ENCODE data around the gene PTPRE. TPM values are rescaled to one million over a fixed set of nuclear protein-coding genes. Genes with fewer than 3 reads are reported as not detected.

PTPRE gene
- total RNA-seq, 1 experiment from 2014 or later = 12.3 TPM

DNA sequence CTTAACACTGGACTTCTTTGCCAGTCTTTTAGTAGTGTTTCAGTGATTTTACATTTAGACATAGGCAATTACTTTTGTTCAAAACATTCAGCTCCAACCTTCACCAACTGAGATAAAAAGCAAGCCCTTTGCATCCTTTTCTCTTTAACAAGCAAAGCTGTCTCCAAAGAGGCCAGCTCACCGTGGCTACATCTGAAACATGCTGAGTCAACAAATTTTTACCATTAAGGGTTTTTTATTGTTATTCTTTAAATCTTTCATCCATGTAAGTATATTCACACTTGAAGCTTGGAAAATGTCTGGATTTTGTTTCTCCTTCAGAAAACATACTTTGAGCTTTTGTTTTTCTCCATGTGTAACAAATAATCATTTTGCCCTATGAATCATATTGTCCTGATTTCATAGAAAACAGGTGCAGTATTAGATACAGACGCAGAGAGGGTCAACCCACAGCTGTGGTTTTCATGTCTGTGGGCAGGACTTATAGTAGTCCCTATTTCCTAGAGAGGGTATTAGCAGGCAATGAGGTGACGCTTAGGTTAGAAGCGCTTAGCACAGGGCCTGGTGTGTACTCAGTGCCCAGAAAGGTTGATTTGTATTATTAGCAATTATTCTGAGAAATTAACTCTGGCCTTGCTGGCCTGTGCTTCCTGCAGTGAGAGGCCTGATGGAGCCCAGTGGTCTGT is 119.9 kb downstream of the PTPRE start:
- Histone ChIP-seq H3K9me2 (ENCODE audit: insufficient read depth) (no peaks in the 10 kb centered on the region), H3K36me3 (ENCODE audit: control insufficient read depth in 1 of 2, insufficient read depth in 2 of 2, low read length in 2 of 2) (no peaks in the 10 kb centered on the region)
- no peak for ATAC-seq

DNA sequence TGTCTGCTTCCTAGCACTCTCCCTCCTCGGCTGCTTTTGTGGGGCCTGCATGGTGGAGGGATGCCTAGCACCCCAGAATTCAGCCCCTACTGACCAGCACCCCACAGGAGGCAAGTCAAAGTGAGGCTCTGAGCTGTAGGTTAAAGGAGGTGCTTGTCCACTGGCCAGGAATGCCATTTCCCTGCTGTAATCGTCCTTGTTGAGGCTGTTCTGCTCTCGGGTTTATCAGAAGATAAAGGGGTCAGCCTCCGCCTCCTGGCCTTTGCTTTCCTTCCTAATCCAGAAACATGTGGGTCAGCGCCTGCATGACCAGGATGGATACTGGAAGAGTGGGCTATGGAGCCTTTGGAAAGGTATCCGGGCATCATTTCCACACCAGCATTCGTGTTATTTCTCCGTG is 120.4 kb downstream of the PTPRE start:
- no peak overlapping the region for H2AFZ ChIP-seq (ENCODE audit: low read depth, low read length, poor library complexity, severe bottlenecking)
- H3K79me2 ChIP-seq (ENCODE audit: insufficient read depth, low read length) = no peaks in the 10 kb centered on the region
- 0 out of 4 replicates have a peak, but pooled peaks cover 0 to 3% of the 10 kb centered on the region in 2 experiments for H3K4me1 ChIP-seq (ENCODE audit: control insufficient read depth in 1 of 2, insufficient read depth in 2 of 2, low read length in 2 of 2)
- no peak for ATAC-seq
- H3K36me3 ChIP-seq (ENCODE audit: control insufficient read depth in 1 of 2, insufficient read depth in 2 of 2, low read length in 2 of 2) = no peaks in the 10 kb centered on the region
- TF ChIP-seq ZFX (IDR thresholded peaks at IDR 0.05) (no peak), CBX3 (IDR thresholded peaks at IDR 0.05; ENCODE audit: low read depth) (no peak)
- TF ChIP-seq, protein P1, sequence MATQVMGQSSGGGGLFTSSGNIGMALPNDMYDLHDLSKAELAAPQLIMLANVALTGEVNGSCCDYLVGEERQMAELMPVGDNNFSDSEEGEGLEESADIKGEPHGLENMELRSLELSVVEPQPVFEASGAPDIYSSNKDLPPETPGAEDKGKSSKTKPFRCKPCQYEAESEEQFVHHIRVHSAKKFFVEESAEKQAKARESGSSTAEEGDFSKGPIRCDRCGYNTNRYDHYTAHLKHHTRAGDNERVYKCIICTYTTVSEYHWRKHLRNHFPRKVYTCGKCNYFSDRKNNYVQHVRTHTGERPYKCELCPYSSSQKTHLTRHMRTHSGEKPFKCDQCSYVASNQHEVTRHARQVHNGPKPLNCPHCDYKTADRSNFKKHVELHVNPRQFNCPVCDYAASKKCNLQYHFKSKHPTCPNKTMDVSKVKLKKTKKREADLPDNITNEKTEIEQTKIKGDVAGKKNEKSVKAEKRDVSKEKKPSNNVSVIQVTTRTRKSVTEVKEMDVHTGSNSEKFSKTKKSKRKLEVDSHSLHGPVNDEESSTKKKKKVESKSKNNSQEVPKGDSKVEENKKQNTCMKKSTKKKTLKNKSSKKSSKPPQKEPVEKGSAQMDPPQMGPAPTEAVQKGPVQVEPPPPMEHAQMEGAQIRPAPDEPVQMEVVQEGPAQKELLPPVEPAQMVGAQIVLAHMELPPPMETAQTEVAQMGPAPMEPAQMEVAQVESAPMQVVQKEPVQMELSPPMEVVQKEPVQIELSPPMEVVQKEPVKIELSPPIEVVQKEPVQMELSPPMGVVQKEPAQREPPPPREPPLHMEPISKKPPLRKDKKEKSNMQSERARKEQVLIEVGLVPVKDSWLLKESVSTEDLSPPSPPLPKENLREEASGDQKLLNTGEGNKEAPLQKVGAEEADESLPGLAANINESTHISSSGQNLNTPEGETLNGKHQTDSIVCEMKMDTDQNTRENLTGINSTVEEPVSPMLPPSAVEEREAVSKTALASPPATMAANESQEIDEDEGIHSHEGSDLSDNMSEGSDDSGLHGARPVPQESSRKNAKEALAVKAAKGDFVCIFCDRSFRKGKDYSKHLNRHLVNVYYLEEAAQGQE (IDR thresholded peaks at IDR 0.05; ENCODE audit: low read depth) = no peak
- TF ChIP-seq, protein P2, sequence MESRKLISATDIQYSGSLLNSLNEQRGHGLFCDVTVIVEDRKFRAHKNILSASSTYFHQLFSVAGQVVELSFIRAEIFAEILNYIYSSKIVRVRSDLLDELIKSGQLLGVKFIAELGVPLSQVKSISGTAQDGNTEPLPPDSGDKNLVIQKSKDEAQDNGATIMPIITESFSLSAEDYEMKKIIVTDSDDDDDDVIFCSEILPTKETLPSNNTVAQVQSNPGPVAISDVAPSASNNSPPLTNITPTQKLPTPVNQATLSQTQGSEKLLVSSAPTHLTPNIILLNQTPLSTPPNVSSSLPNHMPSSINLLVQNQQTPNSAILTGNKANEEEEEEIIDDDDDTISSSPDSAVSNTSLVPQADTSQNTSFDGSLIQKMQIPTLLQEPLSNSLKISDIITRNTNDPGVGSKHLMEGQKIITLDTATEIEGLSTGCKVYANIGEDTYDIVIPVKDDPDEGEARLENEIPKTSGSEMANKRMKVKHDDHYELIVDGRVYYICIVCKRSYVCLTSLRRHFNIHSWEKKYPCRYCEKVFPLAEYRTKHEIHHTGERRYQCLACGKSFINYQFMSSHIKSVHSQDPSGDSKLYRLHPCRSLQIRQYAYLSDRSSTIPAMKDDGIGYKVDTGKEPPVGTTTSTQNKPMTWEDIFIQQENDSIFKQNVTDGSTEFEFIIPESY (IDR thresholded peaks at IDR 0.05; ENCODE audit: extremely low read depth, insufficient replicate concordance, low read length) = no peak
- ChIA-PET POLR2A (no interaction called here), CTCF (interaction anchor here (1.0 to 1.4 kb wide), 2 partner anchors 8 to 42 kb away, joined by 3 to 8 read pairs; no protein-coding TSS in a partner anchor), RAD21 (ENCODE audit: low non-redundant PET in 1 of 2, low total read pairs in 2 of 2, uncharacterized antibody in 2 of 2, unreplicated experiment in 2 of 2) (no interaction called here)
- no peak overlapping the region for H3K27ac ChIP-seq (ENCODE audit: low read depth, low read length)
- H3K4me2 ChIP-seq (ENCODE audit: low read length) = no peak overlapping the region
- no peaks in the 10 kb centered on the region for H3K27me3 ChIP-seq (ENCODE audit: insufficient read depth, low read length)
- no peaks in the 10 kb centered on the region for H4K20me1 ChIP-seq (ENCODE audit: insufficient read depth)
- intact Hi-C loops (cut with micrococcal nuclease) = no loop called here
- H3K4me3 ChIP-seq (replicated peaks in 1 of 2; ENCODE audit: low read depth in 1 of 2, low read length in 2 of 2) = no peak overlapping the region
- H3K9ac ChIP-seq (ENCODE audit: low read length) = no peak overlapping the region
- BruUV-seq (replicated peaks) = no TSS peak
- DNase-seq (ENCODE audit: low read depth, low spot score) = no peak
- no peaks in the 10 kb centered on the region for H3K9me3 ChIP-seq (ENCODE audit: control insufficient read depth in 1 of 2, insufficient read depth in 1 of 2, low read depth in 1 of 2, low read length in 2 of 2)
- H3K9me2 ChIP-seq (ENCODE audit: insufficient read depth) = no peaks in the 10 kb centered on the region

More for the DNA sequence above, 119.9 kb downstream of the PTPRE start:
- ChIA-PET RAD21 (ENCODE audit: low non-redundant PET in 1 of 2, low total read pairs in 2 of 2, uncharacterized antibody in 2 of 2, unreplicated experiment in 2 of 2) (no interaction called here), CTCF (interaction anchor here (1.0 to 1.4 kb wide), 2 partner anchors 8 to 42 kb away, joined by 3 to 8 read pairs; no protein-coding TSS in a partner anchor), POLR2A (no interaction called here)
- H3K27ac ChIP-seq (ENCODE audit: low read depth, low read length) = no peak overlapping the region
- H3K4me3 ChIP-seq (replicated peaks in 1 of 2; ENCODE audit: low read depth in 1 of 2, low read length in 2 of 2) = no peak overlapping the region
- TF ChIP-seq EGR1 (IDR thresholded peaks at IDR 0.05; ENCODE audit: low read depth) (no peak), EZH2 (IDR thresholded peaks at IDR 0.05) (no peak)
- H3K27me3 ChIP-seq (ENCODE audit: insufficient read depth, low read length) = no peaks in the 10 kb centered on the region
- no peaks in the 10 kb centered on the region for H3K9me3 ChIP-seq (ENCODE audit: control insufficient read depth in 1 of 2, insufficient read depth in 1 of 2, low read depth in 1 of 2, low read length in 2 of 2)
- H4K20me1 ChIP-seq (ENCODE audit: insufficient read depth) = no peaks in the 10 kb centered on the region
- H3K4me2 ChIP-seq (ENCODE audit: low read length) = no peak overlapping the region
- BruUV-seq (replicated peaks) = no TSS peak
- no peaks in the 10 kb centered on the region for H3K79me2 ChIP-seq (ENCODE audit: insufficient read depth, low read length)
- H3K4me1 ChIP-seq (ENCODE audit: control insufficient read depth in 1 of 2, insufficient read depth in 2 of 2, low read length in 2 of 2) = 0 out of 4 replicates have a peak, but pooled peaks cover 0 to 3% of the 10 kb centered on the region in 2 experiments
- no peak overlapping the region for H3K9ac ChIP-seq (ENCODE audit: low read length)
- intact Hi-C loops (cut with micrococcal nuclease) = no loop called here
- H2AFZ ChIP-seq (ENCODE audit: low read depth, low read length, poor library complexity, severe bottlenecking) = no peak overlapping the region
- DNase-seq (ENCODE audit: low read depth, low spot score) = no peak

Data from HCT116 (cell line).